Type B pancreatic cell (in vitro differentiated cells): ENCODE results near the gene BPIFB4. TPM values are rescaled to one million over a fixed set of nuclear protein-coding genes. Genes with fewer than 3 reads are reported as not detected.

Experiments
- DNase-seq: peaks from one replicate; pipeline ENCODE4 v3.0.0; 2021; ENCODE audit warnings: mixed read lengths; ENCODE audit not compliant: unreplicated experiment; ENCODE audit errors: extremely low spot score
- H3K27ac Mint-ChIP-seq: 2 replicates; pipeline ENCODE4 v1.8.0; 2021; ENCODE audit warnings: mild to moderate bottlenecking, mixed read lengths
- H3K27me3 Mint-ChIP-seq: 2 replicates; pipeline ENCODE4 v1.8.0; 2021; ENCODE audit warnings: mixed read lengths
- H3K36me3 Mint-ChIP-seq: 2 replicates; pipeline ENCODE4 v1.8.0; 2021; ENCODE audit warnings: mixed read lengths
- H3K4me1 Mint-ChIP-seq: one replicate; pipeline ENCODE4 v1.8.0; 2021; ENCODE audit warnings: mixed read lengths; ENCODE audit not compliant: unreplicated experiment
- H3K4me3 Mint-ChIP-seq: 2 replicates; pipeline ENCODE4 v1.8.0; 2021; ENCODE audit warnings: mild to moderate bottlenecking, mixed read lengths
- H3K9me3 Mint-ChIP-seq: 2 replicates; pipeline ENCODE4 v1.8.0; 2021; ENCODE audit warnings: mixed read lengths
- total RNA-seq: library from RNA; stranded (reverse); gene quantifications from 2 replicates; pipeline ENCODE4 v1.2.1, GENCODE V29; 2021; ENCODE audit warnings: low replicate concordance
- TF ChIP-seq, protein P1 (sequence below): fragments of 200-600 bp; sonication (generic); conservative IDR thresholded peaks from 2 replicates; pipeline ENCODE4 v1.5.0; 2021; ENCODE audit warnings: antibody characterized with exemption, mild to moderate bottlenecking

BPIFB4 gene
- total RNA-seq, 1 donor from 2014 or later = not detected

DNA sequence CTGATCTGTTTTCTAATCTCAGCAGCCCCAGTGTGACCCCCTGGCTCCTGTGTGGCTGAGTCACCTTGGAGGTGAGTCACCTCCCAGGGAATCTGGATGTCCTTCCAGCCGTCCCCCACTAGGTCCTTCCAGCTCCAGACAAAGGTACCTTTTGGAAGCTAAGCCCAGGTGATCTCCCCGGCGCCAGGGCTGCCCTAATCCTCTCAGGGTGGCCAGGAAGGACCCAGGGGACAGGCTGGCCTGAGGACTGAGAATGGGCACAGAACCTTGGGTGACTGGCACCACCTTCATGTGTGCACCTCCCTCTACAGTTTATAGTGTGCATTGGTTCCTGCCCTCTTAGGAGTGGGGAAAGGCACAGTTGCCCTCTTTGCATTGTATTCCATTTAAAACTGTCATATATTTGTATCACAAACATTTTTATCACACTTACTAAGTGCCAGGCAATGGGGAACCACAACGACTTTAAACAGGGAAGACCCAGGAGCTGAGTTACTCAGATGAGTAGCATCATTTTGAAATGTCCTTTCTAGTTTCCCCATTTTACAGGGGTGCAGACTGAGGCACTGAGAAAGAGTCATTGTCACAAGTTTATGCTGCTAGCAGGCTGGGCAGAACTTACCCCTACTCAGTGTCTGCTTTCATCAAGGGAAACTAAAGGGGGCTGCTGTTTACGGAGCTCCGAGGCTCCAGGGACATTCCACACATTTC is 2.6 kb upstream of the BPIFB4 start:
- Mint-ChIP-seq H3K36me3 (no peaks in the 10 kb centered on the region), H3K27ac (no peak overlapping the region)

DNA sequence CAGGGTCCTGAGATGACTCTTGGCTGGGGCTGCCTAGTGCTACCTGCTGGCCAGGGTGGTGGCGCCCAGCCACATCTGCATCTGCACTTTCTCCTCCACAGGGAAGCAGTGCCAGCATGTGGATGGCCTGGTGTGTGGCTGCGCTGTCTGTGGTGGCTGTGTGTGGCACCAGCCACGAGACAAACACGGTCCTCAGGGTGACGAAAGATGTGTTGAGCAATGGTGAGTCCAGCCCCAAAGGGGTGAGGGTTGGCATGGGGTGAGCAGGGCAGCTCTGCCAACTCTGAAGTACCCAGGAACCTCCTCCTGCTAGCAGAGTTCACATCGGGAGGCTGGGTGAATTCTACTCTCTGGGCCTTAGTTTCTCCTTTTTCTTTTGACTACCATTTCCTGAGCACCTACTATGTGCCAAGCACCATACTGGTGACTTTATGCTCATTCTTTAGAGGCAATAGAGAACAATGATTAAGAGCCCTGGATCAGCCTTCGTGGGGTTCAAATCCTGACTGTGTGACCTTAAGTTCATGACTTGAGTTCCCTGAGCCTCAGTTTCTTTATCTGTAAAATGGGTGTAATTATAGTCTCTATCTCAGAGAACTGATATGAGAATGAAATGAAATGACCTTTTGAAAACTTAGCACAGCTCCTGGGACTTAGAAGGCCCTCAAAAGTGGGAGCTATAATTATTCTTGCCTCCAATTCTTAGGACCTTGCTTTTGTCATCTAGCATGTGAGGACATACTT is 2.1 kb downstream of the BPIFB4 start:
- no peak overlapping the region for H3K27ac Mint-ChIP-seq
- no peaks in the 10 kb centered on the region for H3K9me3 Mint-ChIP-seq
- TF ChIP-seq, protein P1, sequence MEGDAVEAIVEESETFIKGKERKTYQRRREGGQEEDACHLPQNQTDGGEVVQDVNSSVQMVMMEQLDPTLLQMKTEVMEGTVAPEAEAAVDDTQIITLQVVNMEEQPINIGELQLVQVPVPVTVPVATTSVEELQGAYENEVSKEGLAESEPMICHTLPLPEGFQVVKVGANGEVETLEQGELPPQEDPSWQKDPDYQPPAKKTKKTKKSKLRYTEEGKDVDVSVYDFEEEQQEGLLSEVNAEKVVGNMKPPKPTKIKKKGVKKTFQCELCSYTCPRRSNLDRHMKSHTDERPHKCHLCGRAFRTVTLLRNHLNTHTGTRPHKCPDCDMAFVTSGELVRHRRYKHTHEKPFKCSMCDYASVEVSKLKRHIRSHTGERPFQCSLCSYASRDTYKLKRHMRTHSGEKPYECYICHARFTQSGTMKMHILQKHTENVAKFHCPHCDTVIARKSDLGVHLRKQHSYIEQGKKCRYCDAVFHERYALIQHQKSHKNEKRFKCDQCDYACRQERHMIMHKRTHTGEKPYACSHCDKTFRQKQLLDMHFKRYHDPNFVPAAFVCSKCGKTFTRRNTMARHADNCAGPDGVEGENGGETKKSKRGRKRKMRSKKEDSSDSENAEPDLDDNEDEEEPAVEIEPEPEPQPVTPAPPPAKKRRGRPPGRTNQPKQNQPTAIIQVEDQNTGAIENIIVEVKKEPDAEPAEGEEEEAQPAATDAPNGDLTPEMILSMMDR = no peak
- no peak overlapping the region for H3K4me3 Mint-ChIP-seq
- no peaks in the 10 kb centered on the region for H3K36me3 Mint-ChIP-seq
- peaks cover 48% of the 10 kb centered on the region for H3K27me3 Mint-ChIP-seq
- H3K4me1 Mint-ChIP-seq = no peaks in the 10 kb centered on the region
- no peak for DNase-seq

More for the DNA sequence above, 2.6 kb upstream of the BPIFB4 start:
- TF ChIP-seq, protein P1 = no peak
- no peak for DNase-seq
- no peaks in the 10 kb centered on the region for H3K4me1 Mint-ChIP-seq
- H3K27me3 Mint-ChIP-seq = peaks cover 62% of the 10 kb centered on the region
- no peak overlapping the region for H3K4me3 Mint-ChIP-seq
- no peaks in the 10 kb centered on the region for H3K9me3 Mint-ChIP-seq

DNA sequence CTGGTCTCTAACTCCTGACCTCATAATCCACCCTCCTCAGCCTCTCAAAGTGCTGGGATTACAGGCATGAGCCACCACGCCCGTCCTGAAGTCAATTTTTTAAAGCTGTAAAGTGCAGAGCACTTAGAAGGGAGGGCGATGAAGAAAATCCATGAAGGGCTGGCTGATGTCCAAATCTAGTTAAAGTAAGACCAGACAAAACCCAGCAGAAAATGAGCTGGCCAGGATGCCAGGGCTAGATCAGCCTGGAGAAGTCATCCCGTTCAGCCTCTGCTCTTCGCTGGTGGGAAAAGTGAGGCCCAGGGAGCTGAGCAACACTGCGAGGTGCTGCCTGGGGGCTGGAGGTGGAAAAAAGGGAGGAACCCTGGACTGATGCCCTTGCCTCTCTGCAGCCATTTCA is 3.1 kb downstream of the BPIFB4 start:
- DNase-seq = no peak
- H3K4me1 Mint-ChIP-seq = no peaks in the 10 kb centered on the region
- no peak overlapping the region for H3K27ac Mint-ChIP-seq
- H3K9me3 Mint-ChIP-seq = no peaks in the 10 kb centered on the region
- H3K4me3 Mint-ChIP-seq = no peak overlapping the region
- peaks cover 50% of the 10 kb centered on the region for H3K27me3 Mint-ChIP-seq
- H3K36me3 Mint-ChIP-seq = no peaks in the 10 kb centered on the region
- TF ChIP-seq, protein P1 = no peak

DNA sequence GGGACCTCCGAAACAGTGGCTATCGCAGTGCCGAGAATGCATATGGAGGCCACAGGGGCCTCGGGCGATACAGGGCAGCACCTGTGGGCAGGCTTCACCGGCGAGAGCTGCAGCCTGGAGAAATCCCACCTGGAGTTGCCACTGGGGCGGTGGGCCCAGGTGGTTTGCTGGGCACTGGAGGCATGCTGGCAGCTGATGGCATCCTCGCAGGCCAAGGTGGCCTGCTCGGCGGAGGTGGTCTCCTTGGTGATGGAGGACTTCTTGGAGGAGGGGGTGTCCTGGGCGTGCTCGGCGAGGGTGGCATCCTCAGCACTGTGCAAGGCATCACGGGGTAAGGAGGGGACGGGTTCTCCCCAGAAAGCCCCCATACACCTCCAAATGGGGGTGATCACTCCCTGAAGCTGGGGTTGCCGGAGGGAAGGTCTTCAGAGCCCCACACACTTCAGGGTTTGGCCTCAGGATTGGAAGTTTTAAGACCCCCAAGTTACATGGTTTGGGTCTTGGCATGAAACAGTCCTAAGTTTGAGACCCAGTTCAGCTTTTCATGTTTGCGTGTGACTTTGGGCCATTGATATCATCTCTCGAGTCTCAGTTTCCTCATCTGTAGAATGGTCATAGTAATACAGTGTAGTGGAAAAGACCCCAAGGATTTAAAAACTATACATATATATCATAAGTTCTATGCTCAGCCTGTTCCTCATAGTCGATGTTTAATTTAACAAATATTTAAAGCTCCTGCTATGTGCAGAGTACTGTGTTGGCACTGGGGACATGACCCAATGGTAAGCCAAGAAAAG is 4.3 kb downstream of the BPIFB4 start:
- Mint-ChIP-seq H3K36me3 (no peaks in the 10 kb centered on the region), H3K9me3 (no peaks in the 10 kb centered on the region), H3K27ac (no peak overlapping the region), H3K4me1 (no peaks in the 10 kb centered on the region), H3K4me3 (no peak overlapping the region), H3K27me3 (peaks cover 46% of the 10 kb centered on the region)
- DNase-seq = no peak
- TF ChIP-seq, protein P1 = no peak

DNA sequence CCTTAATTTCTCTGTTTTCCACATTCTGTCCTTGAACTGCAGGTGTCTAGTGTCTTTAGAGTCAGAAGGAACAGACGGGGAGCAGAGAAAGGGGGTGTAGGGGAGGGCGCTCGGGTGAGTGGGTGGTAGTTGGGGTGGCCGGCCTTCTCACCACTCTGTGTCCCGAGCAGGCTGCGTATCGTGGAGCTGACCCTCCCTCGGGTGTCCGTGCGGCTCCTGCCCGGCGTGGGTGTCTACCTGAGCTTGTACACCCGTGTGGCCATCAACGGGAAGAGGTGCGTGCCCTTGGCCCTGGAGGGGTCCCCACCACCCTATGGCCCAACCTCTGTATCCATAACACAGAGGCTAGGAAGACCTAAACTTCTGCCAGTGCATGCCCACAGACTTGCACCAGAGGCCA is 5.3 kb downstream of the BPIFB4 start:
- Mint-ChIP-seq H3K9me3 (no peaks in the 10 kb centered on the region), H3K4me1 (no peaks in the 10 kb centered on the region), H3K4me3 (no peak overlapping the region), H3K36me3 (no peaks in the 10 kb centered on the region), H3K27ac (no peak overlapping the region), H3K27me3 (peaks cover 41% of the 10 kb centered on the region)
- DNase-seq = no peak
- TF ChIP-seq, protein P1 = no peak
